Astrocyte of the spinal cord (primary cell): Measurements from ENCODE around the gene COLEC11.

ENCODE experiments used
- DNase-seq: peaks from one replicate; pipeline ENCODE4 v3.0.0; 2011; ENCODE audit warnings: low read depth, low spot score
- H3K4me3 ChIP-seq: 2 replicates; pipeline ENCODE4 v1.5.1; 2011; ENCODE audit warnings: low read depth, mild to moderate bottlenecking, low read length, moderate library complexity
- CTCF ChIP-seq: IDR thresholded peaks from 2 replicates; pipeline ENCODE4 v1.5.1; 2012; ENCODE audit warnings: low read depth, mild to moderate bottlenecking, low read length, inconsistent platforms
- in situ Hi-C: cut with HindIII; loops from 2 replicates; pipeline ENCODE4 v1.10.0; 2017; ENCODE audit warnings: low sequenced_read_pairs

COLEC11 gene

DNA sequence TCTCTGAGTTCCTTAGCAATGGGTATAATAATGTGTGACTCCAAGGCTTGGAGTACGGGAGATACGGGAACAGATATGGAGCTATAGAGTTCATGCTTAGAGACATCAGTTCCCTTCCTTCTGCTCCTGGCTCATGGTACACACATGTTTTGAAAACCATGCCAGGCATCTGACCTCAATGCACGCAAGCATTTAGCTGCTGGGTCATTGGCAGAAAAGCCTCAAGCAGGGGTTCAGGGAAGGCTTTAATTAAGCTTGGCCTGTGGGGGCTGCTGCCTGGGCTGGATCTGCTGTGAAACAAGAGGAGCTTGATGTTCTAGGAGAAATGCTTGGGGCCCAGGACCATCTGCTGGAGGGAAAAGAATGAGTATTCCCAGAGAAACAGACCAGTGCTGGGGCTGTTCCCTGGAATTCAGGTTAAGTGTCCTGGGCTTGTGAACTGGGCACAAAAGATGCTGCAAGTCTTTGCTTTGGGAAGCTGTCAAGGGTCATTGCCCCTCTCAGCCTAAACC lies 66.3 kb downstream of the COLEC11 start:
- H3K4me3 ChIP-seq = no peak overlapping the region
- no peak for TF ChIP-seq CTCF
- in situ Hi-C loops = no loop called here
- no peak for DNase-seq

DNA sequence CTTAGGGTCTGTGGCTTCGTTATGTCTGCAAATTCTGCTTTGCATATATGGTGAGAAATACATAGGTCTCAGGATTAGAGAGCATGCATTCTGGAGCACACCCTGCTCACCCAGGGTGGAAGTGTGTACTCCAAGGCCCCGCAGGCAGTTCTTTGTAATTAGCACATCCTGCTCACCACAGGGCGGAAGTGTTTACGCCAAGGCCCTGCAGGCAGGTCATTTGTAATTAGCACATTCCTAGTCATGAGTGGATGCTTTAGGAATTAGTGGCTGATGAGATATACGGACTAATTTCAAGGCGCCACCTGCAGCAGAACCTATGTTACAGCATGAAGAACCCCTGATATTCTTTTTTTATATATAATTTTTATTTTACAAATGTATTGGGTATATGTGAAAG lies 67.3 kb downstream of the COLEC11 start:
- TF ChIP-seq CTCF = no peak
- in situ Hi-C loops = no loop called here
- H3K4me3 ChIP-seq = no peak overlapping the region
- no peak for DNase-seq

DNA sequence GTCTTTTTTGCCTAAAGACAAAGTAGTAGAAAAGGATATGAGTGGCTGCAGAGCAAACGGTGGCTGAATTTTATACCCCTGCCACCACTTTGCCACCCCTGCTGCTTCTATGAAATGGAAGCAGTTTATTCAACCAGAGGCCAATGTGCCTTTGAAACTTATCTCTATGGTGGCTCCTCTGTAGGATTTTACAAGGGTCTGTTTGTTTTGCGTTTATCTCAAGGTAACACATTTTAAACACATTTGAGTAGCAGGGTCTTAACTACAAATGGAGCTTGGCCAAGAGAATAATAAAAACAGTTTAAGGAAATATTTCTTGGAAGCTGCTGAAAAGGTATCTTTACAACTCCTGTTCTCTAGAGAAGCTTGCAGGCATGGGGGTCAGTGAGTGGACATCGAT lies 69.2 kb downstream of the COLEC11 start:
- no peak for TF ChIP-seq CTCF
- no peak for DNase-seq
- H3K4me3 ChIP-seq = no peak overlapping the region
- in situ Hi-C loops = no loop called here

- no peak for TF ChIP-seq CTCF
- no peak for DNase-seq
- in situ Hi-C loops = no loop called here
- no peak overlapping the region for H3K4me3 ChIP-seq
Observed at GRCh38 chr2:3664925-3665324, 70.0 kb downstream of the COLEC11 start.

DNA sequence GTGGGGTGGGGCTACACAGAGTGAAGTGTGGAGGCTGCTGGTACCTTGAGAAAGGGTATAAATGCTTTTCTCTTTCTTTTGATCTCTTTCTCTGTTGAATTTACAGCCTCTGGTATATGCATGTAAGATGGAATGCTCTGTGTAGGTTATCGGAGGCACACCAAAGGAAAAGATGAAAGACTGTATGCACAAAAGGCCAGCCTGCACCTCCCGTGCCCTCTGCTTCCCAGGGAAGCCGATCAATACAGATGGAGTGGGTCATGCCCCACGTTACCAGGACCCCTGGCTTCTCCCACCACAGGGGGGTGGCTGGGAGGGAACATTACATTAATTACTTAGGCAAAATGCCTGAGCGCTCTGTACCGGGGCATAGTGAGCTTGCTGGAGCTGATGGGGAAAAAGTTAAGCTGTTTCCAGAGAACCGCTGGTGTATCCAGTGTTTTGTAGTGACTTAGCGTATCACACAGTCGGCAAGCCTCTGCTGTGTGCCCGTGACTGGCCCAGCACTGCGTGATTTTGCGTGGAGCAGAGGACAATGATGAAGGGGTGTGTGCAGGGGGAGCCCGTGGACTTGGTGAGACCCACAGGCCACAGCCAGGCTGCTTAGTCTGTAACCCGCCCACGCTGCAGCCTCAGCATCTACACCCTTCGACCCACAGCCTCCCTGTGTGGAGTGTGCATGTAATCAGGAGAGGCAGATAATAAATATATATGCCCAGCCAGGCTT lies 71.1 kb downstream of the COLEC11 start:
- no peak overlapping the region for H3K4me3 ChIP-seq
- DNase-seq = no peak
- in situ Hi-C loops = no loop called here
- TF ChIP-seq CTCF = no peak

DNA sequence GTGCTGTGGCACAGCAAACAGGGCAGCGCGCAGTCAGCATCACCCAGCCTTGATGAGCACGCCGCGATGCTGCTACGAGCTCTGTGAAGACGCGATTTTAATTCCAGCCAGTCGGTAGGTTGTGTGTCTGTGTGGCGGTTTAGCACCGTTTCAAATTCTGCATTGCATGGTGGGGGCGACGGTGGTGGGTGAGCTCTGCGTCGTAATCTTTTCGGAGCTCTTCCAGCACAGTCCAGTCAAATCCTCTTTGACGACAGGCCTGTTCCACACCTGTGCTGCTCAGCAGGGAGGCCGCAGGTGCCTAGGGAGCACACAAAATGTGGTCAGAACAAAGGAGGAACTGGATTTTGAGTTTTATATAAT lies 71.7 kb downstream of the COLEC11 start:
- no peak for TF ChIP-seq CTCF

More for the DNA sequence above, 71.7 kb downstream of the COLEC11 start:
- in situ Hi-C loops = no loop called here
- DNase-seq = no peak
- H3K4me3 ChIP-seq = no peak overlapping the region
